HG02943 (cell line): ENCODE measurements around the gene TSHZ2.

Experiments
- ATAC-seq: cut with Tn5 transposase; IDR thresholded peaks from one replicate; pipeline ENCODE4 v1.9.1; 2021; ENCODE audit warnings: mild to moderate bottlenecking, low read depth, moderate library complexity; ENCODE audit not compliant: unreplicated experiment

Gene TSHZ2

DNA sequence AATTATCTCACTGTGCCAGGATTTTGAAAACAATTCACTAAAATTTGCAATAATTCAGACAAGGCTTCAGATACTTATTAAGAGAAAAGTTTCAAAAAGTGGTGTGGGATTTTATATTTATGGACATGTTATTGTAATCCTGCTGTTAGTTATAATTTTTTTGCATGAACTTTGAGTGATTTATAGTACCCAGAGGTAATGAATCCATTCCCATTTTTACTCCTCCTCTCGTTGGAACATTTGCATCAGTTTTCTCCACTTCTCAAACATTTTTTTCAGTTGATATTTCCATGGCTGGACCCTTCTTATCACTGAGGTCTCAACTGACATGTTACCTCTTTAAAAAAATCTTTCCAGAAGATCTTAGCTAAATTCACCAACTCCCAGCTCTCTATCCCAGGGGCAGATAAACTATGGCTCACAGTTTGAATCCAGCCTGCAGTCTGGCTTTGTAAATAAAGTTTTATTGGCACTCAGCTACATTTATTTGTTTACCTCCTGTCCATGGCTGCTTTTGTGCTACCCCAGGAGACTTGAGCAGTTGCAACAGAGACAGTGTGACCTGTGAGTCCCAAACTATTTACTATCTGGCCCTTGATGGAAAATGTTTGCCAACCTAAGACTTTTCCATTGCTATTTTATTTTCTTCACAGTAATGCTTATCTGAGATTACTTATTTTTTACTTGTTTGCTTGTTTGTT is 83.4 kb downstream of the TSHZ2 start:
- no peak for ATAC-seq

DNA sequence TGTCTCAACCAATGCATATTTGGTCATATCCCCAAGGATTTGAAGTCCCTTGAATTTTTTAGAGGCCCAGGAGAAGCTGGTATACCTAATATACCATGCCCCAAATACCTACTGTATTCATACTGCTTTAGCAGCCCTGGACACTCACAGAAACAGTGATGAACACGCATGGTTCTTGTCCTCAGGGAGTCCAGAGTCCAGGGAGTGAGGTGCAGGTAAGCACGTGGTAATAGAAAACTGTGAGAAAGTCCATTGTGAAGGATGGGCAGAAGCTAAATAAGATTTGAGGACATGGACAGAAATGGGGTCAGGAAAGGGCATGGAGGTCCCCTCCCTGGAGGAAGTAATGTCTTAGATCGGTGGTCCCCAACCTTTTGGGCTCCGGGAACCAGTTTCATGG is 85.4 kb downstream of the TSHZ2 start:
- ATAC-seq = no peak

DNA sequence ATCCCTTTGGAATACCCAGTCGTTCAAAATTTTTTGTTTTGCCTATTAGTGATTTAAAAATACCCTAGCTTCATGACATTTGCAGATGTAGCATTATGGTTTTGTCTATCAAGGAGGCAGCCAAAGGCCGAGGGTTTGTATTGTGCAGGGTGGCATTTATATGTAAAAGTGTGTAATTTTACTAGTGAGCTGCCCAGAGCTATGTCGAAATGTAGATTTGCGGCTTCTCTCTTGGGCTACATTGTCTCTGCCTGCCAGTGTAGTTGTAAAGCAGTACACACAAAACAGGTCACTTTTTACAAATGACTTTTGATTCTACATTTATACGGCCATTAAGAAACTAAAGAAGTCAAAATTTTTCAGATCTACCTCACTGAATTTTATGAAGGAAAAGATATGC is 87.7 kb downstream of the TSHZ2 start:
- ATAC-seq = no peak

DNA sequence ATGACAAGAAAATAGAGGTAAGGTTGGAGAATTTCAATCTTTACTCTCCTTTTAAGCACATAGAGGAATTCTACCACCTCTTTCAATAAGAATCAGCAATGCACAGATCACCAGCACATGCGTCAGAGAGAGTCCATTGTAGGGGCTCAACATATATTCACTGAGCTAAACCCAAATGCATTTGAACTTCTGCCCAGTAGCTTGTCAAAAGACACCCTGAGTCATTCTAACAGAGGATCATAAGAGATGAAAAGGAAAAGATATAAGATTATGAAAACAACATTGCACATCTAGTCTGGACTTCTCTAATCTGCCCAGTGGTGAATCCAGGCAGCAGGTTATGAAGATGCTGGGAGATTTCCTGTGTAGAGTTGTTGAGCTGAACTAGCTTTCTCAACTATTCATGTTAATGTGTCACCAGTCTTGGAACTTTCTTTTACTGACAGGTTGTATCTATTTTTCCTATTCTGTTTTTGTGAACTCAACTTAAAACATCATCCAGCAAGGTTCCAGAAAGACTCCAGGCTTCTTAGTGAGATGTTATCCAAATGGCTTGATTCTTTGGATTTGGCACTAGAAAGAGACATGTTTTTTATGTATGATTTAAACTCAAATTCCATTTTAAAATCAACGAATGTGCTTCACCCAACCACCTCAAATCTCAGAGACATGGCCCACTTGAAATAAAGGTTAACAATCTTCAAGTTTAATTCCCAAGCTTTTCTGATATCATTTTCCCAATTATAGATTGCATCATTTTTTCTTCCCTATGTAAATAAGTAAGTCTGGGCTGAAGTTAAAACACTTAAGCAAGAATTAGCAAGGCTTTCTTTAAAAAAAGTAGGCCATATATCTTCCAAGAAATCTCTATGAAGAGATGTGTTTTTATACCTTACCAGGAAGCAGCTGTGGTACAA is 89.3 kb downstream of the TSHZ2 start:
- no peak for ATAC-seq

DNA sequence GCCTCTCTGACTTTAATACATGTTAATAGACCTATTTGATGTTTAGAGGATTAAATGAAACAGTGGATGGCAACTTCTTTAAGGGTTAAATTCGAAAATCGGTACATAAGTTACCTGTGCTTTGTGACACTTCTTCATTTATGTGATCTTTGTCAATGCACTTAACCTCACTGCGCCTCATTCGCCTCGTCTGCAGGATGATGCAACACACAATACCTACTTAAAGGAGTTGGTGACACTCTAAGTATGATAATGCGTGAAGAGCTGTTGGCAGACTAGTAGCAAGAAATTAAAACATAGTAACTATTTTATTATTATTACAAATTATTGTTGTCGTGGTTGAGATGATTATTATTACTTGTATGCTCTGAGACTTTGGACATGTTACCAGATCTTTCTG is 92.8 kb downstream of the TSHZ2 start:
- ATAC-seq = no peak

DNA sequence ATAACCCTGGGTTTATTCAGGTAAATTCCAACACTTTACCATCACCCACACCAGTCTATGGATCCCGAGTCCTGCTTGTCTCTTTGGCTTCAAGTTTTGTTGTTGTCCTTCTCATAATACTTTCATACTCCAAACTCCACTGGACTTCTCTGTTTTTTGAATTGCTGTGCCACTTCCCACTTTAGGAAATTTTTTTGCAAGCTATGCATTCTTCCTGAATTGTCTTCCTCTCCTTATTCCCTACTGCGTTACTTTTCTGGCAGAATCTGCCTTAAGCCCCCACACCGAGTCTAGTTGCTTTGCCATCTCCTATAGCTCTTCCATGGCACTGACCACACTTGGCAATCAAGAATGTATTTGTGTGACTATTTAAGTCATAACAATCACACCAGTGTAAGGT is 96.1 kb downstream of the TSHZ2 start:
- ATAC-seq = no peak

DNA sequence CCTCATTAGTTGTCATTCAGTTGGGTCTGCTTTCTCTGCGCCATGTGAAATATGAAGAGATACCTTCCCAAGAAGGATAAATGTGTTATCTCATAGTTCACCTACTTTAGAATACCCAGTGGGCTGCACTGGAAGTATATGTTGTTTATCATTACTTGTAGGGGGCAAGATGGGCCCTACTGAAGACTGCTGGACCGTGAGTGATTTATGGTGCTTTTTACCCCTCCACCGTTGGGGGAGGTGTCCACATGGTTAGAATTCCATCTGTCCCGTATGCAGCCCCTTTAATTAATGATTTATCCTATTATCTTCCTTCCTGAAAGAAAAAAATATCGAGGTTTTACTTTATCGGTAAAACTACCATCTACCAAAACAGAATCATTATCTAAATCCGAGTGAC is 97.0 kb downstream of the TSHZ2 start:
- no peak for ATAC-seq

DNA sequence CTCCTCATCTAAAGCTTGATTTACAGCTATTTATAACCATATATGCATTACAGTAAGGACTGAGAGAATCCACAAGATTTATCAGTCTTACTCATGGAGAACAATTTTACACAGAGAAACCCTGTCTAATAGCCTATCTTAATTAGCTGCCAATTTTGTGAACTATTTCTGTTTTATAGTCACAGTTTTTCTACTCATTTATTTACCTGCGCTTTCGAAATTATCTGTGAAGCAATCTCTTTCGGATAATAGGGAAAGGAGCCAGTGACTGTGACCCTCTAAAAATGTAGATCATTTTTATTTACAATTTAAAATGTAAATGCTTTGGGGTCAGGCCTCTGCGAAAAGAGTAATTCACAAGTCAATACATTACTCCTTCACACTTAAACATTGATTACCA is 98.1 kb downstream of the TSHZ2 start:
- no peak for ATAC-seq

DNA sequence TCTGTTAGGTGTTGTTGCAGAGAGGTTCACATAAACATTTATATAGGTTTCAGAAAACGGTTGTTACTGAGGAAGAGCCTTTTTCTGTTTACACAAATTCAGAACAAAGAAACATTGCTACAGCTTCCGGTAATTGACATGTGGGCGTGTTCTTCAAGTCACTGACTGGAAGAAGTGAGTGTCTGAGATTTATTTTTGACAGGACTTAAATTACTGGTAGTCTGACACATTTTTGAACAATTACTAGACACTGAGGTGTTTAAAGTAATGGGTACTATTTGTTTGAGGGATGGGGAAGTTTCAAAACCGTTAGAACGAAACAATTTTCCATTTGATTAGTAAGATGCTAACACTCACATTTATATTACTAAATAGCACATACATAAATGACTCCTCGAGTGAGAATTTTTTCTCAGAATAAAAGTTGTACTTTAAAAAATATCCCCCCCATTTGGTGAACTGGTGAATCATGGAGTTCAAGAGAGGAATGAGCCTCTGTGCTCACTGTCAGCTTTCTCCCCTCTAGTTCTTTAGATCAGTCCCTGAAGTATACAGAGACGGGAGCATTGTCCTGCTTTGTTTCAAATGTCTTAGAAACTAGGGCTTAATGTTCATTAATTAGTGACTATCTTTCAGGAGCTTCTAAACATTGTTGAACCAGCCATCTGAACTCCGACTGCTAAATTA is 98.7 kb downstream of the TSHZ2 start:
- no peak for ATAC-seq

DNA sequence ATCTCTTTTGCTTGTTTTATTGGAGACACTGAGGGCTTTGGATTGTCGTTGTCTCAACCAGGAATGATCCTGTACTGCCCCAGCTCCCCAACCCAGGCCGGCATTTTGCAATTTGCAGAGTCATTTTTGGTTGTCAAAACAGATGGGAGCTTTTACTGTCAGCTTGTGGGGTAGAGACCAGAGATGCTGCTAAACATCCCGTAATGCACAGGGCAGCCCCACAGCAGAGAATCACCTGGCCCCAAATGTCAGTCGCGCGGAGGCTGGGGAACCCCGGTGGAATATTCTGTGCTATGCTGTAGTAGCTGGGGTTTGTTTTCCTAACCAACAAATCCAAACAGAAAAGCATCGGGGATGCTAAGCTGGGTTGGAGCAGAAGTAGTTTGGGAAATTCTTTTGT is 99.7 kb downstream of the TSHZ2 start:
- no peak for ATAC-seq

DNA sequence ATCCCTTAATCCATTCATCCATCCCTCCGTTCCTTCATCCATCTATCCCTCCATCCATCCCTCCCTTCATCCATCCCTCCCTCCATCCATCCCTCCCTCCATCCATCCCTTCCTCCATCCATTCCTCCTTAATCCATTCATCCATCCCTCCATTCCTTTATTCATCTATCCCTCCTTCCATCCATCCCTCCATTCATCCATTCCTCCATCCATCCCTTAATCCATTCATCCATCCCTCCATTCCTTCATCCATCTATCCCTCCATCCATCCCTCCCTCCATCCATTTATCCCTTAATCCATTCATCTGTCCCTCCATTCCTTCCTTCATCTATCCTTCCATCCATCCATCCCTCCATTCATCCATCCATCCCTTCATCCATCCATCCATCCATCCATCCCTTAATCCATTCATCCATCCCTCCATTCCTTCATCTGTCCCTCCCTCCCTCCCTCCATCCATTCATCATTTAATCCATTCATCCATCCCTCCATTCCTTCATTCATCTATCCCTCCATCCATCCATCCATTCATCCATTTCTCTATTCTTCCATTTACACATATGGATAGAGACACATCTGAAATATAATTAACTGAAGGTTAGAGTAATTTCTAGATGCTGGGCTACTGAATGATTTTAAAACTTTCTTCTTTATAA is 100.9 kb downstream of the TSHZ2 start:
- ATAC-seq = no peak

DNA sequence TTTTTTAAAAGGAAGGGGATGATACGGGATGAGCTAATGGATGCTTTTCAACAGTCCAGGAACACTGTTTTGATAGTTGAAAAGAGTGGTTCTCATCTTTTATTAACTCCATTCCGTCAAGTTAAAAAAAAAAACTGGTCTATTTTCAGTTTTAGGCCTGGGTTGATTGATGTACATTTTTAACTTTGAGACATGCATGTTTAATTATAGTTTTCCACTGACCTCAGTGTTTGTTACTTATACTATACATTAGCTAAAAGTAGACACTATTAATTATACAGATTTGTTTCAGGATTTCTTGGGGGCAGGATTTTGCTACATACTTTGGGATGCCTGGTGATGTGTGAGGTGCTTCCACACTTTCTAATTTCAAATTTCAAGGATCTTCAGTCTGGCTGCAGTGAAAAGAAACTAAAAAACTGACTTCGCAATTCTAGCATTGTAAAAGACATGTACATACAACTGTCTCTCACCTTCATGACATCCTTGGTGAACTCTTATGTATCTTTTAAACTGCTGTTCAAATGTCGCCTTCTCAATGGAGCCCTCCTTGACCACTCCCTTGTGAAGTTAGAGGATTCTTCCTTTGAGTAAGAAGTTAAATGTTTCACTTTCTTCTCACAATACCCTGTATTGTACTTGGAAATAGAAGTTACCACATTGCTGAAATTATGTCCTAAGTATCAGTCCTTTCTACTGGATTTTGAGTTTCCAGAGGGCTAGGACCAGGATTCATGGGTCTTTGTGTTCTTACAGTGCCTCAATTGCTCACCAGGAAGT is 101.7 kb downstream of the TSHZ2 start:
- no peak for ATAC-seq

DNA sequence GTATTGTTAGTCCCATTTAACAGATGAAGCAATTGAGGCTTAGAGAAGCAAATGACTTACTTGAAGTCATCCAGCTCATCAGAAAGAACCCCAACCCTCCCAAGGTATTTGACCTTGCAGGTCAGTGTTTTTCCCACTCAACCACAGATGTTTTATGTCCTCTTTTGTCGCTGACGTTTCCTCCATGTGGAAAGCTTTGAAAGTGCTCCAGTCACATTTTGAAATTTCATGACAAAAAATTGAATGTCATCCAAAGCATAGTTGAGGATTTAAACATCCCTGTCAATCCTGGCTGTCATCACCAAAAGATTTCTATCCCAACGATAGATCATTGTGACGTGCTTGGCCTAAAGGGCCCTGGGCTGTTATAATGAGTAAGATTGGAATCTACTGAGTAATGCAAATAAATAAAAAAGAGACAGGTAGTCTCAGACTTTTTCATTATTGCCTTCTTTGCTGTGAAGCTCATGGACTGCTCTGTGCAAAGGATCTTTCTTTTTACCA is 102.7 kb downstream of the TSHZ2 start:
- ATAC-seq = no peak

DNA sequence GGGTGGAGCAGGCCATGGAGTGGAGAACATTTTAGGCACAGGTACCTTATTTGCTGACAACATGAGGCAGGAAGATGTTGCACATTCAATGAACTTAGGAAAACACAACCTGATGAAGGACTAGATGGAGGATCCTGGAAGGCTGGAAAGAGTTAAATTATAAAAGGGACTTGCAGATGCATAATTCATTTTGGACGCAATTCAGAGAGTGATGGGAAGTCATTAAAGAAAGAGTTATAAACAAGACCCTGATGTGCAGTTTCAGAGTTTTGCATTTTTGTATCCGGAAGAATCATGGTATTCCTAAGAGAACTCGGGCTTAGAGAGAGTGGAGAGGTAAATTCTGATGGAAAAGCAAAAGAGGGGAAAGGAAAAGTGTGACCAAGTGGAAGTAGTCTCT is 104.5 kb downstream of the TSHZ2 start:
- no peak for ATAC-seq

DNA sequence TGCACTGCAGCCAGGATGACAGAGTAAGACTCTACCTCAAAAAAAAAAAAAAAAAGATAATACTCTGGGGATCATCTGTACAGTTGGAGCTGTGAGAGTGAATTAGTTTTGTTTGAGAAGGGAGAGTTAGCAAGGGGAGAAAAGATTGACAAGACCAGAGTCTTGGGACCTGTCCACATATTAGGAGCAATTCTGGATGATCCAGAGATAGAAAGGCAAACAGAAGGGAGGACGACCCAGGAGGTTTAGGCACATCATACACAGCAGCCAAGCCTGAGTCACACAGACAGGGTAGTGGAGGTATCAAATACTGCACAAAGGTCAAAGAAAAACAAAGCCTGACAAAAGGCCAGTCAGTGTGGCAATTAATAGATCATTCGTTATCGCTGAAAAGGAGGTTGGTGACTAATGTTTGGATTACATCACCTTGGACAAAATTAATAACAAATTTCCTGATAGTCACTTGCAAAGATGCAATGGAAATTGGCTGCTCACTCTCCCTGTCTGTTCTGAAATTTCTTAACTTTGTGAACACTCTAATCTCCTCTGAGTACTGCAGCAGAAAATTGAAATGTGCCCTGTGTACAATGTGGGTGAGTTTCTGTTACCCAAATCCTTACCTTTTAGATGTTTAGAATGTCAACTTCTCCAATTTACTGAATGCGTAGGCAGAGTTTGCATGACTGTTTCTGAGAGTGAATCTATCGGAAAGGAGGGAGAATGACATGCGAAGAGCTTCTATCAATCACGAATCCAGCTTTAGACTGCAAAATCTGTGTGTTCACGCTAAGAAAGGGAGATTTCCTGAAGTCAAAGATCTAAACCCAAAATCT is 105.4 kb downstream of the TSHZ2 start:
- no peak for ATAC-seq

DNA sequence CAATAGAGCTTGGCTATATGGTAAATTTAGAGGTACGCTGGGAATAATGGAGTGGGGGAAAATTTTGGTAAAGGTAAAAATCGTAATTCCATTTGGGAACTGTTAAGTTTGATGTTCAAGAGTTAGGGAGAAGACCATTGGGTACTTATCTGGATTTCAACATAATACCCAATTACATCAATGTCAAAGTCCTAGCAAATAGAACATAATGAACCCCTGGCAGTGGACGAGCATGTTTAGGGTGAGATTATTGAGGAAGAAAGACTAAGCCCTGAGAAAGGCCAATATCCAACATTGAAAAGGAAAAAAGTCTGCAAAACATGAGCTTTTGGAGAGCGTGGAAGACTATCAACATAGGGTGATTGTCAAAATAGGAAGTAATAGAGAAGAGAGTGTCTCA is 106.6 kb downstream of the TSHZ2 start:
- no peak for ATAC-seq

DNA sequence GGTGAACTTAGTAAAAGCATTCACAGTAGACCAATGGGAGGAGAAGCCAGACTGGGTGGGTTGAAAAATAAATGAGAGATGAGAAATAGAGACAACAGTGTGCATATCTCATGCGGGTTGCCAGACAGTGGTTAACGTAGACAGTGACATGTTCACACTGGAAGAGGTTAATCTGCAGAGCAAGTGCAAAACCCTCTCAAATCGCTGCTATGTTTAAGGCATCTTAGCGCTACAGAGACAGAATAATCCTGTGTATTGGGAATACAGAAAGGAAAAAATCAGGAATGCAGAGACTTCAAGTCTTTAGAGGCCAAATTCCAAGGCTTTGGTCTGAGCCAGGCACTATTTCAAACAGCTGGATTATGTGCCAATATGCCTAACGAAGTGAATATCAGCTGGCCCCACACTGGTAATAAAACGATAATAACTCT is 107.1 kb downstream of the TSHZ2 start:
- no peak for ATAC-seq

DNA sequence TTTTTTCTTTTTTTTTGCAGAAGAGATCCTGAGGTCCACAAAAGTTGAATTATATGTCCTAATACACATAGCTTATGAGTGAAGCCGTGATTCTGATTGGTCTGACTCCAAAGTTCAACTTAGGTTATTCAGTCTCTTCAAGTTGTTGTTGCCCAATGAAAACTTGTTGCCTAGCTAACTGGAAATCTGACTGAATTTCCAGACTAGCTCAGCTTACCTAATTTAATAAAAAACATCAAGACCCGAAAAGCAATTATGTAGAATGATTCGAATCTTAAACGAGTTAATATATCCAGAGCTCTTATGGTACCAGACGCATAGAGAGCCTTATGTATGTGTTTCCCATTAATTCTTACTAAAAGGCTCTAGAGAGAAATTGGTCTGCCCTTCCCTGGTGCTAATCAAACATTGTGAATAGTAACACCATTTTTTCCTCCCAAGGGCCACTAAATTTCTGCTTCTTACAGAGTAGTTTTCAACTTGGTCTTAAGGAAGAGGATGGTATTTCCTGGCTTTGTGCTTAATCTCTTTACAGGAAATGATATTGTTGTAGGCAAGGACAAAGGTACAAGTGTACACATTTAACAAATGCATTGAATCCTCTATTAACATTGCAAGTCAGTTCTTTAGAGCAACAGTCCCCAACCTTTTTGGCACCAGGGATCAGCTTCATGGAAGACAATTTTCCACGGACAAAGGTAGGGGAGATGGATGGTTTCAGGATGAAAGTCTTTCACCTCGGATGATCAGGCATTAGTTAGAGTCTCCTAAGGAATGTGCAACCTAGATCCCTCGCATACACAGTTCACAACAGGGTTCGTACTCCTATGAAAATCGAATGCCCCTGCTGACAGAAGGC is 107.9 kb downstream of the TSHZ2 start:
- no peak for ATAC-seq
